HepG2 (cell line): ENCODE measurements around the gene CDC26. TPM values are rescaled to one million over a fixed set of nuclear protein-coding genes. Genes with fewer than 3 reads are reported as not detected.

ENCODE experiments used
- BATF2 ChIP-seq: sonication (generic); formaldehyde crosslinking; IDR thresholded peaks from 2 replicates; pipeline ENCODE4 v1.8.0; 2022; ENCODE audit warnings: mild to moderate bottlenecking, missing genetic modification reagents, moderate library complexity
- BORCS8-MEF2B ChIP-seq: sonication (generic); formaldehyde crosslinking; IDR thresholded peaks from 2 replicates; pipeline ENCODE4 v1.8.0; 2022; ENCODE audit warnings: mild to moderate bottlenecking, missing genetic modification reagents
- DMAP1 ChIP-seq: IDR thresholded peaks from 2 replicates; pipeline ENCODE4 v1.6.1; 2016
- HMGXB3 ChIP-seq: sonication (generic); formaldehyde crosslinking; IDR thresholded peaks from 2 replicates; pipeline ENCODE4 v1.4.0; 2020; ENCODE audit warnings: missing genetic modification reagents, borderline replicate concordance
- KDM6A ChIP-seq: IDR thresholded peaks from 2 replicates; pipeline ENCODE4 v1.6.1; 2016; ENCODE audit warnings: low read depth
- NAIF1 ChIP-seq: sonication (generic); formaldehyde crosslinking; IDR thresholded peaks from 2 replicates; pipeline ENCODE4 v1.5.0; 2020; ENCODE audit warnings: mild to moderate bottlenecking, missing genetic modification reagents, borderline replicate concordance
- NCOA1 ChIP-seq: sonication (generic); formaldehyde crosslinking; IDR thresholded peaks from 2 replicates; pipeline ENCODE4 v1.9.0; 2021; ENCODE audit warnings: missing genetic modification reagents
- PAXIP1 ChIP-seq: sonication (generic); formaldehyde crosslinking; conservative IDR thresholded peaks from 2 replicates; pipeline ENCODE4 v1.4.0; 2020; ENCODE audit warnings: mild to moderate bottlenecking, missing genetic modification reagents, moderate library complexity
- PLRG1 ChIP-seq: fragments of 450-650 bp; conservative IDR thresholded peaks from 2 replicates; pipeline ENCODE4 v1.6.1; 2016
- SMARCE1 ChIP-seq: fragments of 450-650 bp; IDR thresholded peaks from 2 replicates; pipeline ENCODE4 v1.6.1; 2017; ENCODE audit warnings: borderline replicate concordance
- SYNCRIP ChIP-seq: fragments of 200-400 bp; formaldehyde crosslinking; IDR thresholded peaks from 2 replicates; pipeline ENCODE4 v1.6.1; 2018; ENCODE audit warnings: mild to moderate bottlenecking, low read depth, low read length; ENCODE audit not compliant: insufficient read depth
- WIZ ChIP-seq: sonication (generic); formaldehyde crosslinking; IDR thresholded peaks from 2 replicates; pipeline ENCODE4 v1.5.1; 2020; ENCODE audit warnings: mild to moderate bottlenecking, missing genetic modification reagents
- YEATS2 ChIP-seq: sonication (generic); formaldehyde crosslinking; IDR thresholded peaks from 2 replicates; pipeline ENCODE4 v1.4.0; 2020; ENCODE audit warnings: missing genetic modification reagents, borderline replicate concordance
- YY1 ChIP-seq: IDR thresholded peaks from 2 replicates; pipeline ENCODE4 v1.6.1; 2011; ENCODE audit warnings: low read length, low read depth, moderate library complexity, mild to moderate bottlenecking; ENCODE audit not compliant: insufficient read depth, insufficient replicate concordance
- ZNF383 ChIP-seq: sonication (generic); formaldehyde crosslinking; IDR thresholded peaks from 2 replicates; pipeline ENCODE4 v1.4.0; 2020; ENCODE audit warnings: missing genetic modification reagents, mild to moderate bottlenecking, borderline replicate concordance
- ZNF430 ChIP-seq: sonication (generic); formaldehyde crosslinking; IDR thresholded peaks from 2 replicates; pipeline ENCODE4 v1.9.0; 2021; ENCODE audit warnings: mild to moderate bottlenecking, missing genetic modification reagents
- ZNF503 ChIP-seq: sonication (generic); formaldehyde crosslinking; IDR thresholded peaks from 2 replicates; pipeline ENCODE4 v1.4.0; 2020; ENCODE audit warnings: missing genetic modification reagents
- ZNF546 ChIP-seq: sonication (generic); formaldehyde crosslinking; conservative IDR thresholded peaks from 2 replicates; pipeline ENCODE4 v1.8.1; 2023; ENCODE audit warnings: mild to moderate bottlenecking, missing genetic modification reagents
- ZNF790 ChIP-seq: sonication (generic); formaldehyde crosslinking; IDR thresholded peaks from 2 replicates; pipeline ENCODE4 v1.8.0; 2022; ENCODE audit warnings: missing genetic modification reagents, mild to moderate bottlenecking, borderline replicate concordance
- ZNF839 ChIP-seq: sonication (generic); formaldehyde crosslinking; IDR thresholded peaks from 2 replicates; pipeline ENCODE4 v1.4.0; 2020; ENCODE audit warnings: missing genetic modification reagents, mild to moderate bottlenecking, borderline replicate concordance
- ZSCAN29 ChIP-seq: sonication (generic); formaldehyde crosslinking; conservative IDR thresholded peaks from 2 replicates; pipeline ENCODE4 v1.4.0; 2020; ENCODE audit warnings: mild to moderate bottlenecking, missing genetic modification reagents
- polyA plus RNA-seq, 8 experiments: library from polyadenylated mRNA; depleted of rRNA in 3 of 8; stranded (reverse) in 7 of 8; unstranded in 1 of 8; fragments of >200 nt; fragmentation: Illumina TruSeq in 4 of 8; extraction: Trizol in 4 of 8; gene quantifications; 2 replicates each; pipeline versions ENCODE4 v1.2.1 to v1.2.3, GENCODE V29; 2011 to 2016; ENCODE audit warnings: low read depth in 4 of 8, missing spikeins in 1 of 8, mixed read lengths in 1 of 8; ENCODE audit not compliant: insufficient read depth in 1 of 8
- total RNA-seq, 5 experiments: library from RNA; depleted of rRNA; stranded (reverse); fragments of >200 nt; fragmentation: Illumina TruSeq; extraction: Trizol; gene quantifications; 2 replicates each; pipeline ENCODE4 v1.2.3, GENCODE V29; 2016; ENCODE audit warnings: low read depth in 1 of 5

Gene CDC26
- total and polyA plus RNA-seq, 2 of the 13 experiments (the other 11 are each of a cell fraction or from before 2014, with no cell fraction given), result 26.6 to 57.9 TPM

DNA sequence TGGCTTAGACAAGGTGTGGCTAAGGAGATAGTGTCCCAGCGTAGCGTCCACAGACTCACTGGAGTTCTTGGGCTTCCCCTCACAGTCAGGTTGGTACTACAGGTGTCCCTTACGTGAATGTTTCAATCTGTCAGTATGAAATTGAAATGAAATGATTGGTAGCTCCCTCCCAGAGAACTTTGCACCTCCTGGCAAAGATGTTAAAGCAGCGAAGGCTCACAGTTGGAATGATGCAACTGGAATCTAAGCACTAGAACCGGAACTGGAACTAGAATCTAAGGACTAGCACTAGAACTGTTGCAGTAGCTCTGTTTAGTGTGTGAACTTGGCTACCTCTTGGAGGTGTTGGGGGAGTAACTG, 52.9 kb downstream of the CDC26 start (continued):
- TF ChIP-seq HMGXB3, result 0 out of 2 replicates have a peak, but pooled peaks have one; percentile 34
- no peak for TF ChIP-seq ZNF503 (CRISPR knock-in tag)
- no peak for TF ChIP-seq BORCS8-MEF2B (CRISPR knock-in tag)
- TF ChIP-seq YEATS2 (CRISPR knock-in tag), result no peak; the same call in 1 of the 2 replicates
- no peak for TF ChIP-seq WIZ (CRISPR knock-in tag)
- TF ChIP-seq ZNF790, result no peak
- no peak for TF ChIP-seq ZSCAN29
- TF ChIP-seq PAXIP1, result peak; percentile 38; the same call in 1 of the 2 replicates
- TF ChIP-seq PLRG1, result no peak
- TF ChIP-seq ZNF546 (CRISPR knock-in tag), result no peak
- 0 out of 2 replicates have a peak, but pooled peaks have one; percentile 26 for TF ChIP-seq KDM6A (CRISPR knock-in tag)
- TF ChIP-seq NAIF1 (CRISPR knock-in tag), result no peak
- TF ChIP-seq NCOA1 (CRISPR knock-in tag), result no peak
- TF ChIP-seq ZNF430 (CRISPR knock-in tag), result no peak
- TF ChIP-seq DMAP1 (CRISPR knock-in tag), result peak; percentile 39; the same call in 1 of the 2 replicates
- no peak for TF ChIP-seq YY1
- TF ChIP-seq ZNF383 (CRISPR knock-in tag), result no peak
- TF ChIP-seq SYNCRIP, result no peak
- TF ChIP-seq BATF2 (CRISPR knock-in tag), result no peak
- TF ChIP-seq ZNF839 (CRISPR knock-in tag), result no peak
- TF ChIP-seq SMARCE1, result no peak
